Measurements from ENCODE around the gene TBX20.

DNA sequence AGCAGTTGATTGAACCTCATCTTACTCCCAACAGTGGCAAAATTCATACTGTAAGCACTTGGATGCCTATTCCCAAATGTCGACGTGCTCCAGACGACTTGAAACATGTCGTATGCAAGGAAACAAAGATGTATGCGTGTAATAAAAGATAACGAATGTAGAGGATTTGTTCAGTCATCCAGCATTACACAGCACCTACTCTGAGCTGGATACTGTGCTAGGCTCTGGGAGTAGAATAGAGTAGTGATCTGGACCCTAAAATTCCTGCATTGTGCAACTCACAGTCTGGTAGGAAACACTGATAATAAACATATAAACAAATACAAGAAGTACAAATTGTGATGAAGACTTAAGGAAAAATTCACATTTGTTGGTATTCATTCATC lies 5.6 kb upstream of the TBX20 start:
- no peak for TF ChIP-seq CTCF (IDR thresholded peaks at IDR 0.05)
- no peak for TF ChIP-seq POLR2A (IDR thresholded peaks at IDR 0.05)
- no peak for TF ChIP-seq POLR2AphosphoS5 (IDR thresholded peaks at IDR 0.05)

Measured in breast epithelium (tissue), 3 donors.